Activated CD4-positive, alpha-beta T cell treated with anti-CD3 and anti-CD28 coated beads, Interleukin-2, Interleukin-4, amounts not matched to agents 100 ng/mL and 50 ng/mL, durations not matched to agents 16 hours and 8 hours (primary cell): Measurements from ENCODE around the gene NTN1.

Experiments
- DNase-seq: peaks from one replicate; pipeline ENCODE4 v3.0.0-alpha.2; 2020; ENCODE audit warnings: low spot score

Gene NTN1

GRCh38 chr17:9037736-9038135 is 16.4 kb downstream of the NTN1 start:
- no peak for DNase-seq

DNA sequence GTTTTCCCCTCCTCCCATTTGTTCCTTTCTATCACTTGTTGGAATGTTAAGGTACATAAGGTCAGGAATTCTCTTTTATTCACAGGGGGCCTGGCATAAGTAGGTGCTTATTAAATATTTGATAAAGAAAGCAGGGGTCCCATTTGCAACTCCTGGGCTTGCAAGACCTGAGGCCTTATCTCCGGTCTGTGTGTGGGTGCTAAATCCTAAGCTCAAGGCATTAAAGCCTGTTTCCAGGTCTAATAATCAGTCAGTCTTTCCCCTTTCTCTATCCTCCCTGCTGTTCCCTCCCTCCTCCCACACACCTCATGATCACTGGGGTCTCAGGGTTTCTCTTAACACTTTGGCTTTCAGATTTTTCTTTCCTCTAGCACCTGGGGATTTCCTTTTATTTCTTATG is 17.1 kb downstream of the NTN1 start:
- no peak for DNase-seq

DNA sequence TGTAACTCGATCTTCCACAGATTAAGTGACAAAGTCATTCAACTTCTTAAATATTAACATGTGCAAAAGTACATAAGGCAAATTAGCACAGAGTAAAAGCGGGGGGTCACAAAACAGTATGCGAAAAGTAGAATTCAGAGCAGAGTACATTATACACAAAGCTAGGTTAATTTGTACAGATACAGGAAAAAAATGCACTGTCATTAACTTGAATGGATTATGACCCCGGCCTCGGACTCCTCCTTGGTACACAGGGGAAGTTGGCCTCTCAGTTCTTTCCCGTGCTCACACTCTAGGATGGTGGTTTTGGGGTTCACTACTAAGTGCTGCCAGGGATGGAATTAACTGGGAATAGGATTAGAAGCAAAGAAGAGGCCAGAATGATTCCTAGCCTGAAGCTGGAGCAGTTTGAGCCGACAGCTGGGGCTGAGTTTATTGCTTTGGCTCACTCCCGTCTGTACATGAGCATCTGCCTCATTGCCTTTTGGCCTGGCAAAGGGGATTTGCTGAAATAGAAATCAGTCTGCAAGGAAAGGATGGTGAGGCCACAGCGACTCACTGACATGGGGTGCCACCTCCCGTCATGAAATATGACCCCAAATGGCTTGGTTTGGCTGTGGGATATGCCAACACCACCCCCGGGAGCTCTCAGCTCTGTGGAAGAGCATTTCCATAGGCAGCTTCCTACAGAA is 23.6 kb downstream of the NTN1 start:
- no peak for DNase-seq

GRCh38 chr17:9050801-9051401 is 29.6 kb downstream of the NTN1 start:
- DNase-seq = no peak

DNA sequence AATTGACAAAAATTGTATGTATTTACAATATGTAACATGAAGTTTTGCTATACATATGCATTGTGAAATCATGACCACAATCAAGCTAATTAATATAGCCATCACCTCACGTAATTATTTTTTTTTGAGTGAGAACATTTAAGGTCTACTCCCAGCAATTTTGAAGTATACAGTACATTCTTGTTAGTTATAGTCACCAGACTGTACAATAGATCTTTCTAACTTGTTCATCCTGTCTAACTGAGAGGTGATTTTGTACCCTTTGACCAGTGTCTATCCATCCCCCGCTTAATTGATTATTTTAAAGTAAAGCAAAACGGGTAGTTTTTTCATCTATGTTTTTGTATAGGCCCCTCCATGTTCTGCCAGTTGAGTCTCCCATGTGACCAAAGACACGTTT is 30.3 kb downstream of the NTN1 start:
- no peak for DNase-seq

GRCh38 chr17:9052921-9053320 is 31.6 kb downstream of the NTN1 start:
- DNase-seq = no peak

- DNase-seq = no peak
These were observed 32.1 kb downstream of the NTN1 start for GRCh38 chr17:9053406-9053805.

DNA sequence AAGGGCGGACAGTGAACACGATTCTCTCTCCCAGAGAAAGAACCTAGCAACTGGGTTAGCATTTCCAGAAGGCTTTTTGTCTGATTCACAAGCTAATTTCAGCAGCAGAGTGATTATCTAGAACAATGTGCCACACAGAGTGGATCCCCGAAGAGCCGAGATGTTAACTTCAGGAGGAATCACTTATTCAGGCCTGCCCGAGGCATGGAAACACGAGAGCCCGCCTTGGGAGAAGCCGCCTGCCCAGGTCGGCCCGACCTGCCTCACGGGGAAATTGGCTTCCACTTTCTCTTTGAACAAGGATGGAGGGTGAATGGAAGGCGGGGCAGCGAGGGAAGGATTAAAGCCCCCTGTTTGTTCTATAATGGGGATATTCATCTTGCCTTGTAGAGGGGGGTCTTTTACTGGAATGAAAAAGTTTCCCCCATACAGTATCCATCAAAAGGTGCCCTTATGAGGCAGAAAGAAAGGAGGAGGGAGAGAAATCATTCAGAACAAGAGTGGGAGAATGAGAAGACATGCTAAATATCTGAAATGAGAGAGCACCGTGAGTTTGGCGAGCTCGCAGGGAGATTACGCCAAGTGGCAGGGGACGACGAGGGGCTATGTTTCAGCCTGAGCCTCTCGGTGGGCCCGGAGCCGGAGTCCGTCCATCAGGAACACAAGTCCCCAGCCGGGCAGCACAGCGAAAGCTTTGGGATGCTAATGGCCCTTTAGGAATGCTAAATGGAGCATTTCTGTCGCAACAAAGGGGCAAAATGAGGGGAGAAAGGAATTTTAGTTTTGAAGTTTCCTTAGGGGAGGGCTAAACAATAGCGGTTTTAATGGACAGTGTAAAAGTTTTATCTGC is 33.0 kb downstream of the NTN1 start:
- no peak for DNase-seq

- DNase-seq = no peak
These were observed 34.0 kb downstream of the NTN1 start for GRCh38 chr17:9055281-9055680.

DNA sequence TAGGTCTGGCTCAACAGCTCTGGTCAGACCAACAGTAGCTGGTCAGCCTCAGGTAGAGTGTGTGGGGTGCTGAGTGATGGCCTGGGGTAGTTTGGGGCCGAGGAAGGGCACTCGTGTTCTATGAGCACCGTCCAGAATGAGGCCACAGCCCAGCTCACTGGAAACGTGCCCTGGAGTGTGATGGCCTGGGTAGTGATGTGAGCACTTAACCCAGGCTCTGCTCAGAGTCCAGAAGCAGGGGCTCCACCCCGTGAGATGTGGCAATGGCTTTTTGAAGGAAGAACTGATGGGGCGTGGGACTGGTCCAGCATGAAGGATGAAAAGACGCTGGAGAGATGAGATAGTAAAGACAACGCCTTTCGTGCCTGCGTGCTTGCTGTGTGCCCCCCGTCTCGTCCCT is 35.3 kb downstream of the NTN1 start:
- no peak for DNase-seq

DNA sequence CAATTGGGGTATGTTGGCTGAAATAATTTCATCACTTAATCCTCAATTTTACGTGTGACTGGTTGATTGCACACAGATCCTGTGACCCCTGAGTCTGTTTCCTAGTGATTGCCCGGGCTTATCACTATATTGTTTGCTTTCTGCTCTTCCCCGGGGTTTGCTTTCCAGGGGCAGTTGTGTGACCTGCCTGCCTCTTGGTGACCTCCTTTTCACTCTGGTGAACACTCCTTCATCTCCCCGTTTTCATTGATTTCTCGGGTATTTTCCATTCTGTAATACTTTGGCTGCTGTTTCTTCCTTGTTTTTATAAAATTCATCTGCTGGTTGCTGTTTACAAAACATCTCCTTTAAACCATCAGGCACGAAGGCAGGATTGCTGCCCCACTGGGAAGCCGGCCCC is 36.0 kb downstream of the NTN1 start:
- no peak for DNase-seq

DNA sequence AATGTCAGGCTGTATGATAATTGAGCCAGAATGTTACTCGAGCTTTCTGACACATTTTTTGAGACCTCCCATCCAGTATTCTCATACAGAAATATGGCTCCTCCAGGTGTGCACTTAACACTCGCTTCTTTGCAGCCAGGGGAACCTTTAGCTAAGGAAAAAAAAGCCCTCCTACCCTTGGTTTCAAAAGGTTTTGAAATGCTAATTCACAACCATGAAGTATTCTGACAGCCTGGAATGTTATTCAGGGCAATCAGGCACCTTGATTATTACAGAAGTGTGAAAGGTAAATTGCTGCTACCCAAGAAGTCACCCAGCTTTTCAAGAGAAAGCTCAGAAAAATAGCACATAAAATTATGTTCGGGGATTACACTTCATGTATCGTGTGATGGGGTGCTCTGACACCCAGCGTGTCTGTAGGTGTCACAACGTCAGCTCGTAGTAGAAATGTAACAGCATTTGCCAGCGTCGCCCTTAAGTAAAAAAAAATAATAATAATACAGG is 41.1 kb downstream of the NTN1 start:
- no peak for DNase-seq

- no peak for DNase-seq
These were observed 43.1 kb downstream of the NTN1 start for GRCh38 chr17:9064311-9064834.

GRCh38 chr17:9071016-9071415 is 49.7 kb downstream of the NTN1 start:
- no peak for DNase-seq

DNA sequence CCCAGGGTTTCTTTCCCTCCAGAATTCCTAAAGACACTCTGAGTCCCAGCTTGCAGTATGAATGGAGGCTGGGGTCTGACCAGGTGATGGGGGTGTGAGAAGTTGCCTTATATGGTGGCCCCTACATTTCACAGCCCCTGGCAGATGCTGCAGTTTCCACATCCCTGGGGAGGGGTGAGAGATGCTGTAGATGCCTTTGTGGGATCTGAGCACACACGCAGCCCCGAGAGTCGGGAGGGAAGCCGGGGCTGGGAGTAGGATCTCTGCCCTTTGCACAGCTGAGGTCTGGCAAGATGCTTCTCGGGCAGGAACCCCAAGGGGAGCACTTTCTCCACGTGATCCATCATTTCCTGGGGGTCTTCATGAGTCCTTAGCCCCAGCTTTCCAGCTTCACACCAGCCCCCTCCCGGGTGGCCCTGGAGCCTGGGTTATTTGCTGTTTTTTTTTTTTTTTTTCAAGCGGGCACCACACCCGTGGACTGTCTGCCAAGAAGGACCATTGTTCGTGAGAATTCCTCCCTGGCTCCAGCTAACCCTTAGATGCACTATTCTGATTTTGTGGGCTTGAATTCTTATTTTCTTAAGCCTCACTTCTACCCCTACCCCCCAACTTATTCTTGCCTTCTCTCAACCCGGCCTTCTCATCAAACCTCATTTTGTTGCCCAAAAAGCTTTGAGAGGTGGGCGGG is 50.6 kb downstream of the NTN1 start:
- DNase-seq = no peak

DNA sequence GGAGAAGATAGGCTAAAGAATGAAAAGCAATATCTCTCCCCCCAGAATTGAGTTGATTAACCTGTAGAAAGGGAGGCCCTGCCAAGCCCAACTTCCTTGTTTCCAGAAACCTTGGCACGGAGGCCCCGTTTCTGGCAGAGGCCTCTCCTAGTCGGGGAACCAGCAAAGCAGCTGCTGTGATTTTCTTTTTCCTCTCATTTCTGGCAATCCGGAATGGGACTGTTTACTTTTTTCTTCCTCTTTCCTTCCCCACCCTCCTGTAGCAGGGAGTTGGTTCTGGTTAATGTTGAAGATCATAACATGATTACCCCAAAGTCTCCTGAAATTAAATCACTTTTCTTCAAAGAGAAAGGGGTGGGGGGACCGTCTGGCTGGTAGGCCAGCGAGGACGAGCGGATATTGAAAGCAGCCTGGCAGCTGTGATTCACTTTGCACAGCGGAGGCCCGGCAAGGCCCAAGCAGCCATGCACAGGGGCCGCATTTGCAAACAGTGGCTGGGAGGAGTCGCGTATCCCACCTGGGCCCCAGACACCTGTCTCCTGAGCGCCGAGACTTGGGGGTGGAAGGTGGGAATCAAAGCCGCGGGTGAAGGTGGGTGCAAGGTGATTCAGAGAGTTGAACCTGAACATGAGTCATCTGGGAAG is 51.5 kb downstream of the NTN1 start:
- no peak for DNase-seq

DNA sequence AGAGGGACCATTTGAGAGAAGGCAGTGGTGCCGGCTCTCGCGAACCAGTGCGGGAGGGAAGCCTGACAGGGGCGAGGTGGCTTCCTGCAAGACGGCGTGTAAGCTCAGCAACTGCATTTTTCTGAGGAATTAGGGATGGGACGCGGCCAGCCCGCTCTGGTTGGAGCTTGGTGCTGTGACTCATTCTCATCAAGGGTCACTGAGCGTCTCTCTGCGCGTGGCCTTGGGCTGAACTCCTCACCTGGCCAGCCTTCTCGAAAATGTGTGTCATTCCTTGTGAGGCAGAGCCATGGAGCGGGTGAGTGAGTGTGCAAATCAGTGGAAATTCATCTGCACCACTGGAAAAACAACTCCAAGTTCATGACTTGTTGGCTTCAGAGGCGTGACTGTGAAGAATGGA is 52.8 kb downstream of the NTN1 start:
- DNase-seq = no peak

- DNase-seq = no peak
These were observed 58.3 kb downstream of the NTN1 start for GRCh38 chr17:9079461-9080103.

DNA sequence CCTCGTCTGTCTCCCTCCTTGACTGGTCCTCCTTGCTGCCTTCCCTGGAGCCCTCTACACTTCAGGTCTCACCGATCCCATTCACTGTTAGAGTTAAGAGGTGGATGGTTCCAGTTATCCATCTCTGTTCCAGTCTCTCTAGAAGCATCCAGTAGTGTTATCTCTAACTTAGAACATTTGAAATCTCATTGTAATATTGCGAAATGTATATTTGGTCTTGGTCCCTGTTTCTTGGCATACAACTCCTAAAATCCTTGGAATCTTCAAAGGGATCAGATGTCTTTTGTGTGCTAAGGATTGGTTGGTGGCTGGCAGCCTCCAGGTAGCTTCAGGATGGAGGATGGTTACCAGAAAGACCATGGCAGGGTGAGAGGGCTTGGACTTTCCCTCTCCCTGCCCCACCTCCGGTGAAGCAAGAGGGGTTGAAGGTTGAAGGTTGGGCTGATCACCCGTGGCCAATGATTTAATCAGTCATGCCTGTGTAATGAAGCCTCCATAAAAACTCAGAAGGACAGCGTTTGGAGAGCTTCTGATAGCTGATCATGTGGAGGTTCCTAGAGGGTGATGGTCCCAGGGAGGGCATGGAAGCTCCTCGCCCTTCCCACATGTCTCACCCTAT is 59.1 kb downstream of the NTN1 start:
- DNase-seq = no peak

DNA sequence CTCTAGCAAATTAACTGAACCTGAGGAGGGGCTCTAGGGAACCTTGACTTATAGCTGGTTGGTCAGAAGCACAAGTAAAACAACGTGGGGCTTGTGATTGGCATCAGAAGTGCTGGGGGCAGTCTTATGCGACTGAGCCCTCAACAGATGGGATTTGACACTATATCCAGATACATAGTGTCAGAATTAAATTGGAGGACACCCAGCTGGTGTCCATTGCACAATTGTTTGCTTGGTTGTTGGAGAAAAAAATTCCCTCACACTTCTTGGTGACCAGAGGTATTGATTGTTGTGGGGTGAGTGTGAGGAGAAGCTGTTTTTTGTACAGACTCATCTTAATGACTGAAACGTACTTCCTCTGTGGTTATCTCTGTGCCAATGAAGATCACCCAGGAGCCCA is 59.7 kb downstream of the NTN1 start:
- no peak for DNase-seq

DNA sequence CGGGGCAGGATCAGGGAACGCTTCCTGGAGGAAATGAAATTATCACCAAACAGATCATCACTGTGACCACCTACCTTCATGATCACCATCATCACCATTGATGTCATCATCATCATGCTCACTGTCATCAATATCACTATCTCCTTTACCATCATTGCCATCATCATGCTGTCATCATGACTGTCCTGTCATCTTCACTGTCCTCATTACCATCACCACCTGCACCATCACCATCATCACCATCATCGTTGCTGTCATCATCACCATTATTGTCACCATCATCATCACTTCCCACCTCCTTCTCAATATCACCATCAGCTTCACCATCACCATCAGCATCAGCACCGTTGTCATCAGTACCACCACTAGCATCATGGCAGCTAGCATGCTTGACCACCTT is 65.3 kb downstream of the NTN1 start:
- no peak for DNase-seq
